Coronary artery (tissue), 2 donors: Measurements from ENCODE around the gene NUP188.

Source experiments
- DNase-seq: peaks from one replicate; pipeline ENCODE4 v3.0.0-alpha.2; 2017; ENCODE audit warnings: low spot score
- H3K27ac ChIP-seq, 2 donors: fragments of 200-600 bp; sonication (generic); one replicate each; pipeline ENCODE4 v1.5.1; 2016 to 2019
- H3K4me3 ChIP-seq: fragments of 200-600 bp; sonication (generic); 2 replicates; pipeline ENCODE4 v1.5.1; 2016; ENCODE audit warnings: mild to moderate bottlenecking, moderate library complexity
- CTCF ChIP-seq: fragments of 200-600 bp; sonication (generic); IDR thresholded peaks from one replicate; pipeline ENCODE4 v1.5.1; 2019; ENCODE audit warnings: antibody characterized with exemption

NUP188 gene

DNA sequence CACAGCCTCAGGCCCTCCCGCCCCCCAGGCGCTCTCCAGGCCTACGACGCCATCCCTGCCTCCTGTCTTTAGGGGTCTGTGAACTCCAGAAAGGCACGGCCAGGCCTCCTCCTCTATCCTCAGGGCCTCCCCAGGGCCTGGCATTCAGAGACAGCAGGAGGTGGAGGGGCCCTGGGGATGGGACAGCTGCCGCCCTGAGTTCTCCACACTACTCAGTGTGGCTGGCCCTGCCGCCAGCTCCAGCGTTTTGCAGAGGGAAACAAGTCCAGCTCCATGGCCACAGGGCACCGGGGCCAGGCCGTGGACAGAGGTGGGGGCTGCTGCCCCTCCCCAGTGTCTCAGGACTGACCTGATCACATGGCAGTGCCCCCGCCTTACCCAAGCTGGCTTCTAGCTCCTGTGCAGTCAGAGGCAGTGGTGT is 64.3 kb downstream of the NUP188 start:
- DNase-seq = no peak
- Histone ChIP-seq H3K27ac (no peak overlapping the region), H3K4me3 (no peak overlapping the region)
- TF ChIP-seq CTCF = no peak

- Histone ChIP-seq H3K27ac (no peak overlapping the region), H3K4me3 (no peak overlapping the region)
- no peak for TF ChIP-seq CTCF
- DNase-seq = no peak
These were observed 64.8 kb downstream of the NUP188 start for GRCh38 chr9:129012343-129012742.

- no peak overlapping the region for H3K27ac ChIP-seq
These were observed 65.5 kb downstream of the NUP188 start for GRCh38 chr9:129012893-129013448.

GRCh38 chr9:129013674-129014073 is 66.2 kb downstream of the NUP188 start:
- Histone ChIP-seq H3K27ac (no peak overlapping the region), H3K4me3 (no peak overlapping the region)
- TF ChIP-seq CTCF = no peak
- DNase-seq = no peak

More at GRCh38 chr9:129012893-129013448, 65.5 kb downstream of the NUP188 start:
- no peak overlapping the region for H3K4me3 ChIP-seq
- TF ChIP-seq CTCF = no peak
- no peak for DNase-seq

- H3K27ac ChIP-seq = no peak overlapping the region
- no peak for TF ChIP-seq CTCF
These were observed 66.6 kb downstream of the NUP188 start for GRCh38 chr9:129014124-129014523.

DNA sequence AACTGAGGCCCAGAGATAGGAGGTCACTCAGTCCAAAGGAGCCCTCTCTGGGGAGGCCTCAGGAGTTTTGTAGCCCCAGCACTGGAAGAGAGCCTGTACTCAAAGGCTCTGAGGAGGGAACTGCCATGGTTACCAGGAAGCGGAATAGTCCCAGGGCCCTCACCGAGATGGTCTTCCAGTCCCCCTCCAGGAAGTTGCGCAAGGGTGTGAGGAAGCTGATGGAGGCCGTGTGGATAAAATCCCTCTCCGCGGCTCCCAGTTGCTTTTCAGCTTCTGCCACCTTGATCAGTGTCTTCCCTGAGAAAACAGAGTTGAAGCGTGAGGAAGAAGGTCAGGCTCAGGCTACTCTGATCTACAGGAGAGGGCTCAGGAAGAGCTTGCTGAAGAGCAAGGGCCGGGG is 67.1 kb downstream of the NUP188 start:
- no peak overlapping the region for H3K4me3 ChIP-seq
- TF ChIP-seq CTCF = no peak
- no peak overlapping the region for H3K27ac ChIP-seq
- no peak for DNase-seq

More at GRCh38 chr9:129014124-129014523, 66.6 kb downstream of the NUP188 start:
- no peak overlapping the region for H3K4me3 ChIP-seq
- DNase-seq = no peak

GRCh38 chr9:129021091-129021490 is 73.6 kb downstream of the NUP188 start:
- TF ChIP-seq CTCF = no peak
- no peak for DNase-seq
- Histone ChIP-seq H3K4me3 (no peak overlapping the region), H3K27ac (no peak overlapping the region)
